Measurements from ENCODE around the gene HDC. TPM values are rescaled to one million over a fixed set of nuclear protein-coding genes. Genes with fewer than 3 reads are reported as not detected.

HDC gene
- total RNA-seq, 3 donors from 2014 or later: 0.29 to 1.5 (median 0.71) TPM

- no peaks in the 10 kb centered on the region for H3K27me3 Mint-ChIP-seq (ENCODE audit: low read depth)
- no peaks in the 10 kb centered on the region for H3K9me3 Mint-ChIP-seq
- DNase-seq (no peak), ATAC-seq (no peak)
- H3K4me1 Mint-ChIP-seq (ENCODE audit: low read depth): no peaks in the 10 kb centered on the region
- H3K36me3 Mint-ChIP-seq (ENCODE audit: insufficient read depth): peaks cover 2% of the 10 kb centered on the region
- no peak overlapping the region for H3K4me3 Mint-ChIP-seq
Observed at GRCh38 chr15:50227076-50227475, 38.5 kb downstream of the HDC start.

GRCh38 chr15:50225938-50226337 is 39.6 kb downstream of the HDC start:
- ATAC-seq (no peak), DNase-seq (no peak)
- no peaks in the 10 kb centered on the region for H3K27me3 Mint-ChIP-seq (ENCODE audit: low read depth)
- peaks cover 2% of the 10 kb centered on the region for H3K36me3 Mint-ChIP-seq (ENCODE audit: insufficient read depth)
- no peaks in the 10 kb centered on the region for H3K9me3 Mint-ChIP-seq
- H3K4me1 Mint-ChIP-seq (ENCODE audit: low read depth): no peaks in the 10 kb centered on the region
- no peak overlapping the region for H3K4me3 Mint-ChIP-seq

GRCh38 chr15:50225057-50225456 is 40.5 kb downstream of the HDC start:
- no peaks in the 10 kb centered on the region for H3K9me3 Mint-ChIP-seq
- no peaks in the 10 kb centered on the region for H3K4me1 Mint-ChIP-seq (ENCODE audit: low read depth)
- ATAC-seq (no peak), DNase-seq (no peak)
- H3K27me3 Mint-ChIP-seq (ENCODE audit: low read depth): no peaks in the 10 kb centered on the region
- no peaks in the 10 kb centered on the region for H3K36me3 Mint-ChIP-seq (ENCODE audit: insufficient read depth)
- H3K4me3 Mint-ChIP-seq: no peak overlapping the region

GRCh38 chr15:50224606-50225005 is 40.9 kb downstream of the HDC start:
- ATAC-seq: no peak
- Mint-ChIP-seq H3K36me3 (ENCODE audit: insufficient read depth) (no peaks in the 10 kb centered on the region), H3K9me3 (no peaks in the 10 kb centered on the region), H3K4me1 (ENCODE audit: low read depth) (no peaks in the 10 kb centered on the region), H3K27me3 (ENCODE audit: low read depth) (no peaks in the 10 kb centered on the region), H3K4me3 (no peak overlapping the region)
- DNase-seq: no peak

- H3K36me3 Mint-ChIP-seq (ENCODE audit: insufficient read depth): no peaks in the 10 kb centered on the region
- H3K27me3 Mint-ChIP-seq (ENCODE audit: low read depth): no peaks in the 10 kb centered on the region
- ATAC-seq (no peak), DNase-seq (no peak)
- no peaks in the 10 kb centered on the region for H3K9me3 Mint-ChIP-seq
- no peak overlapping the region for H3K4me3 Mint-ChIP-seq
- no peaks in the 10 kb centered on the region for H3K4me1 Mint-ChIP-seq (ENCODE audit: low read depth)
Observed at GRCh38 chr15:50222181-50222580, 43.3 kb downstream of the HDC start.

GRCh38 chr15:50219820-50220219 is 45.7 kb downstream of the HDC start:
- Mint-ChIP-seq H3K4me1 (ENCODE audit: low read depth) (no peaks in the 10 kb centered on the region), H3K27me3 (ENCODE audit: low read depth) (no peaks in the 10 kb centered on the region), H3K9me3 (no peaks in the 10 kb centered on the region), H3K36me3 (ENCODE audit: insufficient read depth) (no peaks in the 10 kb centered on the region), H3K4me3 (no peak overlapping the region)
- DNase-seq: no peak
- ATAC-seq: no peak

- H3K27me3 Mint-ChIP-seq (ENCODE audit: low read depth): peaks cover 3% of the 10 kb centered on the region
Observed at GRCh38 chr15:50218691-50219090, 46.8 kb downstream of the HDC start.

GRCh38 chr15:50218291-50218690 is 47.2 kb downstream of the HDC start:
- Mint-ChIP-seq H3K4me1 (ENCODE audit: low read depth) (no peaks in the 10 kb centered on the region), H3K9me3 (peaks cover 3% of the 10 kb centered on the region), H3K36me3 (ENCODE audit: insufficient read depth) (no peaks in the 10 kb centered on the region), H3K4me3 (no peak overlapping the region), H3K27me3 (ENCODE audit: low read depth) (peaks cover 4% of the 10 kb centered on the region)
- no peak for DNase-seq
- ATAC-seq: no peak

More at GRCh38 chr15:50218691-50219090, 46.8 kb downstream of the HDC start:
- ATAC-seq (no peak), DNase-seq (no peak)
- Mint-ChIP-seq H3K4me1 (ENCODE audit: low read depth) (no peaks in the 10 kb centered on the region), H3K4me3 (no peak overlapping the region), H3K9me3 (peaks cover under 1% of the 10 kb centered on the region), H3K36me3 (ENCODE audit: insufficient read depth) (no peaks in the 10 kb centered on the region)

- H3K4me3 Mint-ChIP-seq: no peak overlapping the region
- H3K9me3 Mint-ChIP-seq: peaks cover 17% of the 10 kb centered on the region
- DNase-seq (no peak), ATAC-seq (no peak)
- H3K4me1 Mint-ChIP-seq (ENCODE audit: low read depth): no peaks in the 10 kb centered on the region
- peaks cover 9% of the 10 kb centered on the region for H3K27me3 Mint-ChIP-seq (ENCODE audit: low read depth)
- peaks cover 15% of the 10 kb centered on the region for H3K36me3 Mint-ChIP-seq (ENCODE audit: insufficient read depth)
Observed at GRCh38 chr15:50210462-50211157, 54.9 kb downstream of the HDC start.

- DNase-seq (no peak), ATAC-seq (no peak)
- Mint-ChIP-seq H3K36me3 (ENCODE audit: insufficient read depth) (peaks cover 19% of the 10 kb centered on the region), H3K9me3 (peaks cover 17% of the 10 kb centered on the region), H3K27me3 (ENCODE audit: low read depth) (peaks cover 9% of the 10 kb centered on the region), H3K4me1 (ENCODE audit: low read depth) (no peaks in the 10 kb centered on the region), H3K4me3 (no peak overlapping the region)
Observed at GRCh38 chr15:50209809-50210208, 55.7 kb downstream of the HDC start.

GRCh38 chr15:50206020-50206419 is 59.5 kb downstream of the HDC start:
- Mint-ChIP-seq H3K4me3 (no peak overlapping the region), H3K9me3 (peaks cover 3% of the 10 kb centered on the region), H3K36me3 (ENCODE audit: insufficient read depth) (peaks cover 14% of the 10 kb centered on the region), H3K4me1 (ENCODE audit: low read depth) (no peaks in the 10 kb centered on the region), H3K27me3 (ENCODE audit: low read depth) (peaks cover 6% of the 10 kb centered on the region)
- DNase-seq (no peak), ATAC-seq (no peak)

GRCh38 chr15:50202003-50202402 is 63.5 kb downstream of the HDC start:
- no peak overlapping the region for H3K4me3 Mint-ChIP-seq
- peaks cover 4% of the 10 kb centered on the region for H3K36me3 Mint-ChIP-seq (ENCODE audit: insufficient read depth)
- ATAC-seq: no peak
- no peaks in the 10 kb centered on the region for H3K27me3 Mint-ChIP-seq (ENCODE audit: low read depth)
- no peaks in the 10 kb centered on the region for H3K4me1 Mint-ChIP-seq (ENCODE audit: low read depth)
- no peaks in the 10 kb centered on the region for H3K9me3 Mint-ChIP-seq
- no peak for DNase-seq

- H3K4me1 Mint-ChIP-seq (ENCODE audit: low read depth): no peaks in the 10 kb centered on the region
- no peaks in the 10 kb centered on the region for H3K36me3 Mint-ChIP-seq (ENCODE audit: insufficient read depth)
- no peak for DNase-seq
- no peaks in the 10 kb centered on the region for H3K9me3 Mint-ChIP-seq
- no peak overlapping the region for H3K4me3 Mint-ChIP-seq
- no peaks in the 10 kb centered on the region for H3K27me3 Mint-ChIP-seq (ENCODE audit: low read depth)
- ATAC-seq: no peak
Observed at GRCh38 chr15:50192926-50193620, 72.5 kb downstream of the HDC start.

- DNase-seq: no peak
- Mint-ChIP-seq H3K4me3 (no peak overlapping the region), H3K36me3 (ENCODE audit: insufficient read depth) (no peaks in the 10 kb centered on the region), H3K4me1 (ENCODE audit: low read depth) (no peaks in the 10 kb centered on the region), H3K27me3 (ENCODE audit: low read depth) (no peaks in the 10 kb centered on the region), H3K9me3 (no peaks in the 10 kb centered on the region)
- no peak for ATAC-seq
Observed at GRCh38 chr15:50192164-50192563, 73.4 kb downstream of the HDC start.

Measured in activated T-cell treated with anti-CD3 and anti-CD28 coated beads, Interleukin-2, amount 50 U/mL, for 4 hours (primary cell).